K562 (cell line): Measurements from ENCODE around the gene SEC31A. TPM values are rescaled to one million over a fixed set of nuclear protein-coding genes. Genes with fewer than 3 reads are reported as not detected.

Experiments
- E2F3 ChIP-seq: fragments of 250-450 bp; sonication (Bioruptor Pico); IDR thresholded peaks from 2 replicates; pipeline ENCODE4 v1.4.0; 2020; ENCODE audit warnings: mild to moderate bottlenecking
- ZNF146 ChIP-seq: IDR thresholded peaks from one replicate; pipeline ENCODE4 v1.6.1; 2018; ENCODE audit warnings: missing compliant biosample characterization; ENCODE audit not compliant: unreplicated experiment
- ZNF444 ChIP-seq: fragments of 250-450 bp; sonication (Bioruptor Pico); IDR thresholded peaks from 2 replicates; pipeline ENCODE4 v1.4.0; 2020; ENCODE audit warnings: mild to moderate bottlenecking, moderate library complexity
- ZNF780A ChIP-seq: fragments of 250-450 bp; sonication (Bioruptor Pico); IDR thresholded peaks from 2 replicates; pipeline ENCODE4 v1.5.0; 2021; ENCODE audit warnings: mild to moderate bottlenecking
- polyA plus RNA-seq, 8 experiments: library from polyadenylated mRNA; depleted of rRNA in 4 of 8; stranded (reverse) in 5 of 8; unstranded in 3 of 8; fragments of >200 nt; fragmentation: Nextera tagmentation in 2 of 8; fragmentation: Illumina TruSeq in 1 of 8; extraction: Ambion mirVana in 2 of 8; extraction: Trizol in 1 of 8; gene quantifications; 2 replicates each; pipeline versions ENCODE4 v1.2.1 to v1.2.3, GENCODE V29; 2011 to 2014; ENCODE audit warnings: inconsistent platforms in 1 of 8, missing spikeins in 1 of 8
- total RNA-seq, 7 experiments: library from RNA; depleted of rRNA in 6 of 7; stranded (reverse); fragments of >200 nt in 6 of 7; fragmentation: Illumina TruSeq in 2 of 7; extraction: Trizol in 2 of 7; gene quantifications; 2 replicates each; pipeline versions ENCODE4 v1.2.1 to v1.2.3, GENCODE V29; 2011 to 2021; ENCODE audit warnings: low replicate concordance in 1 of 7
- TF ChIP-seq, protein P1 (sequence below): fragments of 450-650 bp; formaldehyde crosslinking; IDR thresholded peaks from 2 replicates; pipeline ENCODE4 v1.4.0; 2020; ENCODE audit warnings: mild to moderate bottlenecking
- TF ChIP-seq, protein P2 (sequence below), 2 experiments: fragments of 450-650 bp in 1 of 2; sonication (generic) in 1 of 2; formaldehyde crosslinking in 1 of 2; IDR thresholded peaks; 2 replicates each; pipeline versions ENCODE4 v1.7.1 to v1.9.0; 2016 to 2022; ENCODE audit warnings: inconsistent platforms in 1 of 2, mild to moderate bottlenecking in 1 of 2, missing genetic modification reagents in 1 of 2

Gene SEC31A
- total and polyA plus RNA-seq, 9 of the 15 experiments (the other 6 are each of a cell fraction or from before 2014, with no cell fraction given), result 78.9 to 241 (median 173) TPM

DNA sequence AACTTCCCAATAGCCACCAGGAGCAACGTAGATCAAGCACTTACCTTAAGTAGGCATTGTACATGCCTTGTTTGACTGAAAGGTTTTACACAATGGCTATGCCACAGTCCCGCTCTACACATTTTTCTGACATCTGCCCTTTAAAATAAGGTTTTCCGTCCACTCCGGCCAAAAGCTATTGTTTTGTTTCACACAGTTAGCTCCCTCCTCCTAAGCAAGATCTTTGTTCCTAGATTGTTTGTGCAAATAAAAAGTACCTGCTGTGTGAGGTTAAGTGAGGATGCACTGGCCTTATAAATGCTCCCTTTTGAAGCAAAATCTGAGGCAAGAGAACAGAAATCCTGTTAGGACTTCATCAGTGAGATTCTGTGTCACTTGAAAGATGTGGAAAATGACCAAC lies 104.1 kb downstream of the SEC31A start (continued):
- TF ChIP-seq, protein P1, sequence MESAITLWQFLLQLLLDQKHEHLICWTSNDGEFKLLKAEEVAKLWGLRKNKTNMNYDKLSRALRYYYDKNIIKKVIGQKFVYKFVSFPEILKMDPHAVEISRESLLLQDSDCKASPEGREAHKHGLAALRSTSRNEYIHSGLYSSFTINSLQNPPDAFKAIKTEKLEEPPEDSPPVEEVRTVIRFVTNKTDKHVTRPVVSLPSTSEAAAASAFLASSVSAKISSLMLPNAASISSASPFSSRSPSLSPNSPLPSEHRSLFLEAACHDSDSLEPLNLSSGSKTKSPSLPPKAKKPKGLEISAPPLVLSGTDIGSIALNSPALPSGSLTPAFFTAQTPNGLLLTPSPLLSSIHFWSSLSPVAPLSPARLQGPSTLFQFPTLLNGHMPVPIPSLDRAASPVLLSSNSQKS (CRISPR knock-in tag), result no peak
- TF ChIP-seq, protein P2, sequence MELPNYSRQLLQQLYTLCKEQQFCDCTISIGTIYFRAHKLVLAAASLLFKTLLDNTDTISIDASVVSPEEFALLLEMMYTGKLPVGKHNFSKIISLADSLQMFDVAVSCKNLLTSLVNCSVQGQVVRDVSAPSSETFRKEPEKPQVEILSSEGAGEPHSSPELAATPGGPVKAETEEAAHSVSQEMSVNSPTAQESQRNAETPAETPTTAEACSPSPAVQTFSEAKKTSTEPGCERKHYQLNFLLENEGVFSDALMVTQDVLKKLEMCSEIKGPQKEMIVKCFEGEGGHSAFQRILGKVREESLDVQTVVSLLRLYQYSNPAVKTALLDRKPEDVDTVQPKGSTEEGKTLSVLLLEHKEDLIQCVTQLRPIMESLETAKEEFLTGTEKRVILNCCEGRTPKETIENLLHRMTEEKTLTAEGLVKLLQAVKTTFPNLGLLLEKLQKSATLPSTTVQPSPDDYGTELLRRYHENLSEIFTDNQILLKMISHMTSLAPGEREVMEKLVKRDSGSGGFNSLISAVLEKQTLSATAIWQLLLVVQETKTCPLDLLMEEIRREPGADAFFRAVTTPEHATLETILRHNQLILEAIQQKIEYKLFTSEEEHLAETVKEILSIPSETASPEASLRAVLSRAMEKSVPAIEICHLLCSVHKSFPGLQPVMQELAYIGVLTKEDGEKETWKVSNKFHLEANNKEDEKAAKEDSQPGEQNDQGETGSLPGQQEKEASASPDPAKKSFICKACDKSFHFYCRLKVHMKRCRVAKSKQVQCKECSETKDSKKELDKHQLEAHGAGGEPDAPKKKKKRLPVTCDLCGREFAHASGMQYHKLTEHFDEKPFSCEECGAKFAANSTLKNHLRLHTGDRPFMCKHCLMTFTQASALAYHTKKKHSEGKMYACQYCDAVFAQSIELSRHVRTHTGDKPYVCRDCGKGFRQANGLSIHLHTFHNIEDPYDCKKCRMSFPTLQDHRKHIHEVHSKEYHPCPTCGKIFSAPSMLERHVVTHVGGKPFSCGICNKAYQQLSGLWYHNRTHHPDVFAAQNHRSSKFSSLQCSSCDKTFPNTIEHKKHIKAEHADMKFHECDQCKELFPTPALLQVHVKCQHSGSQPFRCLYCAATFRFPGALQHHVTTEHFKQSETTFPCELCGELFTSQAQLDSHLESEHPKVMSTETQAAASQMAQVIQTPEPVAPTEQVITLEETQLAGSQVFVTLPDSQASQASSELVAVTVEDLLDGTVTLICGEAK (IDR thresholded peaks at IDR 0.05), result no peak
- TF ChIP-seq, protein P2 (CRISPR knock-in tag; IDR thresholded peaks at IDR 0.05), result no peak
- no peak for TF ChIP-seq ZNF780A (CRISPR knock-in tag)
- TF ChIP-seq ZNF146, result no peak
- no peak for TF ChIP-seq E2F3 (CRISPR knock-in tag)
- no peak for TF ChIP-seq ZNF444 (CRISPR knock-in tag)
